Activated naive CD4-positive, alpha-beta T cell treated with anti-CD3 and anti-CD28 coated beads, Interleukin-2, amount 50 U/mL, for 16 hours (primary cell): Measurements from ENCODE around the gene OAS1.
"Not testable (repeated sequence)": the region's sequence is repeated elsewhere in the genome, so short reads cannot be mapped to it uniquely, and the experiment has no call there.

ENCODE experiments used
- DNase-seq: peaks from one replicate; pipeline ENCODE4 v3.0.0-alpha.2; 2020

OAS1 gene

DNA sequence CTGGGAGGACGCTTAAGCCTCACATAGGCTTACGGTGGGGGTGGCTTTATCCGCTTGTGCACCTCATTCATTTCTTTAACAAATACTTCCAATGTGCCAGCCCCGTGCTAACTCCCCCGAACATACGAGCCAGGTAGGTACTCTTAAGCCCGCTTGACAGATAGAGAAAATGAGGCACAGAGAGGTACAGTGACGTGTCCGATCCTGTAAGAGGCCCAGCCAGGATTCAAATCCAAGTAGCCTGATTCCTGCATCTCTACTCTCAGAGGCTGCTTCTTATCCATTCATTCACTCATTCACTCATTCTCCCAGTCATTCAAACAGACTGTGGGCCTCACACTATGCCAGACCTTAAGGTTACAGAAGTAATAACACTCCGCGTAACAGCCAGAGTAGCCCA, 32.0 kb downstream of the OAS1 start:
- no peak for DNase-seq

DNA sequence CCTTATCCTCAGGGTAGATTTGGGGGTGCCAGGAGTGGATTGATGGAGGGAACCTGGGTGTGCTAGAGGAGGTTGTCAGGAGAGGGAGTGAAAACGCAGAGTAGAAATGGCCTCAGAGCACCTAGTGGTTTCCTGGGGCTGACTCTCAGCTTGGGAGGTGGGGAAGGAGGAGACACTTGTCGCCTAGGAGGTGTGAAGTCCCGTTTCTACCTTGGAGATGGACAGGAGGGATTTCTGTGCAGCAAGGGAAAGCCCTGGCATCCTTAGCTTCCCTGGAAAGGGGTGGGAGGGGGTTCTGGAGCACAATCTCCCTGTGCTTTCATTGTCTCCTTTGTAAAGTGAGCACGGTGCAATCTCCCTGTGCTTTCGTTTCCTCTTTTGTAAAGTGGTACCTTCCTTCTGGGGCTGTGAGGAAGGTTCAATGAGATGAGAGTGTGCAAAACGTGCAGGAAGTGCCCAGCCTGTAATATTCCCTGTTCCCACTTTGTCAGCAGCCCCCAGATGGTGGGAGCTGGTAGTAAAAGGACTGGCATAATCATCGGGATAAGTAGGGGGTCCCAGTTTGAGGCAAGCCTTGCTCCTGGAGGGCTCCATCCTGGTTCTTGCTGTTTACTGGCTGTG, 33.1 kb downstream of the OAS1 start:
- DNase-seq: no peak

DNA sequence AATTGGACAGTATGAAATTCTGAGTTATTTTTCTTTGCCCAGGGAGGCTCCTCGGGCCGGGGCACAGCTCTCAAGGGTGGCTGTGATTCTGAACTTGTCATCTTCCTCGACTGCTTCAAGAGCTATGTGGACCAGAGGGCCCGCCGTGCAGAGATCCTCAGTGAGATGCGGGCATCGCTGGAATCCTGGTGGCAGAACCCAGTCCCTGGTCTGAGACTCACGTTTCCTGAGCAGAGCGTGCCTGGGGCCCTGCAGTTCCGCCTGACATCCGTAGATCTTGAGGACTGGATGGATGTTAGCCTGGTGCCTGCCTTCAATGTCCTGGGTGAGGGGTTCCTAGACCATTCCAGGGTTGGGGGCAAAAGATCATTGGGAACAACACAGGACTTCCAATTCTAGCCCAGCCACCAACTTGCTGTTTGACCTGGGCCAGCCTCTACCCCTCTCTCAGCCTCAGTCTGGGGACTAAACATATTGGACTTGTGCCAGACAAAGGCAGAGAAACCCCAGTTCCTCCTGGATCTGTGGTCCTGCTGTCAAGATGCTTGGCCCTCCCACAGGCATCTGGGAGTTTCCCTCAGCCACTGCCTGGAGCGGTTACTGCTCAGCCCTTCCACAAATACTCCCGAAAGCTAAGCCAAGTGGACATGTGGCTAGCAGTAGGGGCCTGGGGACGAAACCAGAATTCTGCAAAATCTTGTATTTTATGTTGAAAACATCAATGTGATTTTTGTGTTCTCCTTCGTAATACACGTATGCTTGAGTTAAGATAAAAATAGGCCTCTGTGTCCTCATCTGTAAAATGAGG, 35.0 kb downstream of the OAS1 start:
- DNase-seq: no peak

DNA sequence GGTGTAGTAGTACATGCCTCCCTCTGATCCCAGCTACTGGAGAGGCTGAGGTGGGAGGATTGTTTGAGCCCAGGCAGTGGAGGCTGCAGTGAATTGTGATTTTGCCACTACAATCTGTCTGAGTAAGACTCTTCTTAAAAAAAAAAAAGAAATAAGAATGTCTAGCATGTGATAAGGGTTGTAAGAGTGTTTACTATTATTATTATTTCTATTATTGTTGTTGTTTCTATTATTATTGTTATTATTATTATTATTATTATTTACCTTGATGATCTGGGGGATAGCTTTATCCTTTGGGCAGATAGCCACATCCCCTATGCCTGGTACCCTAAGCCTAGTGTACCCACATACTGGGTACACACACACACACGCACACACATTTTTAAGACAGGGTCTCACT, 35.8 kb downstream of the OAS1 start:
- DNase-seq: no peak

DNA sequence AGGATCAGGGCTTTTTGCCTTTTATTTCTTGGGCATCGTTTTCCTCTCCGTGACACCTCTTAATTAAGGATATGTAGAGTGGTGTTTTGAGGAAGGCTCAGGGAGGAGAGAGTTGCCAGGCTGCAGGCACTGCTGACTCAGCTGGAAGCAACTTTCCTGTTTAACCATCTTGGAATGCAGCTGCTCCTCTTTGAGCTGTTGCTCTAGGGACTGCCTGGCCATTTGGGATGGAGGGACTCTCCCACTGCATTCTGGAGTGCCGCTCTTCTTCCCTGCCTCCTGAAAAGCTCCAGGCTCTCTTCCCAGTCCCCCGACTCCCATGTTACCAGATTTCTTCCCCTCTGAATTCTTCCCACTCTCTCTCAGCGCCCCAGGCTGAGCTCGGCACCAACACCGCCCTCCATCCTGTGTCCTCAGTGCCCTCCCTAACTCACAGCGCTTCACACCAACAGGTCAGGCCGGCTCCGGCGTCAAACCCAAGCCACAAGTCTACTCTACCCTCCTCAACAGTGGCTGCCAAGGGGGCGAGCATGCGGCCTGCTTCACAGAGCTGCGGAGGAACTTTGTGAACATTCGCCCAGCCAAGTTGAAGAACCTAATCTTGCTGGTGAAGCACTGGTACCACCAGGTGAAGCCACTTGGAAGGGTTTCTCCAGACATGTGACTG, 37.4 kb downstream of the OAS1 start:
- no peak for DNase-seq

DNA sequence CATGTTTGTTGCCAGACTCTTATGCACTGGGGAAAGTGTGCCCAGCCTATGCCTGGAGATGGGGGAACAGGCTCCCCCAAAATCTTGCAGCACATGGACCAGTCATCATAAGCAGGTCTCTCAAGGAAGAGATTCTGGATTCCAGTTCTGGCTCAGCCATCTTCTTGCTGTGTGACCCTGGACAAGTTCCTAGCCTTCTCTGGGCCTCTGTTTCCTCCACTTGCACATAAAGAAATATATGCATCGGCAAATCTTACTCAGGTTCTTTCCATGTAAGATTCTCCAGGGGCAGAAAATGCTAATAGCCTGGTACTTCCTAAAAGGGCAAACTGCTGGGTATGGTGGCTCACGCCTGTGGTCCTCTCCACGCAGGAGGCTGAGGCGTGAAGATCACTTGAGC, 38.8 kb downstream of the OAS1 start:
- DNase-seq: no peak

DNA sequence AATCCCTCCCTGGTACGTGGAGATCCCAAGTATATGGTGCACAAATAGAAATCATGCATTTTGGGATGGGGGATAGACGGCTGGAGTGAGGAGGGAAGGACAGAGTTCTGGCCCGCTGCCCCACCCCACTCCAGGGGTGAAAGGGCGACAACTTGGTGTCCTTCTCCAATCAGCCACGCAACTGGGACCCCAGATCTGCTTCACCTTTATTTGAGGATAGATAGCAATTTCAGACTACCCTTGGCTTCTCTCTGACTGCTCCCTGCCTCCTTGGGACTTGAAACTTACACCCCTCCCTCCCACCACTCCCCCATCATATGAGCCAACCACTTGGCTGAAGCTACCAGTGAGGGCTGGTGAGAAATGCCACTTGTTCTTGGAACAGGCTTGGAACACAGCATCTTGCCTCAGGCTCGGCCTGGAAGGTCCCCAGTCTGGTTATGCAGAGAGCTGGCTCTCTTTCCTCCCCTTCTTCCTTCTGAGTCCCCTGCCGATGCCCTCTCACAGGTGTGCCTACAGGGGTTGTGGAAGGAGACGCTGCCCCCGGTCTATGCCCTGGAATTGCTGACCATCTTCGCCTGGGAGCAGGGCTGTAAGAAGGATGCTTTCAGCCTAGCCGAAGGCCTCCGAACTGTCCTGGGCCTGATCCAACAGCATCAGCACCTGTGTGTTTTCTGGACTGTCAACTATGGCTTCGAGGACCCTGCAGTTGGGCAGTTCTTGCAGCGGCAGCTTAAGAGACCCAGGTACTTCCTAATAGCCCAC, 39.7 kb downstream of the OAS1 start:
- no peak for DNase-seq

DNA sequence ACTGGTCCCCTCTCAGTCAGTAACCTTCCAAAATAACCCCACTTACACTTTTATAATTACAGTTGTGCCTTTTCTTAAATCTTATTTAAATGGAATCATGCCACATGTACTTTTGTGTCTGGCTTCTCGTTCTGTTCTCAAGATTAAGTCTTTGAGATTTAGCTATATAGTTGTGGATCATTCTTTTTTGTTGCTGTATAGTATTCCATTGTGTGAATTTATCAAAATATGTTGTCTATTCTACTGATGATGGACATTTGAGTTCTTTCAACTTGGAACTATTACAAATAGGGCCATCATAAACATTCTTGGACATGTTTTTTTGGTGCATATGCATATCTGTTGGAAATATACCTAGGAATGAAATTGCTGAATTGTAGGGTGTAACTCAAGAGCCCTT, 40.6 kb downstream of the OAS1 start:
- DNase-seq: no peak

DNA sequence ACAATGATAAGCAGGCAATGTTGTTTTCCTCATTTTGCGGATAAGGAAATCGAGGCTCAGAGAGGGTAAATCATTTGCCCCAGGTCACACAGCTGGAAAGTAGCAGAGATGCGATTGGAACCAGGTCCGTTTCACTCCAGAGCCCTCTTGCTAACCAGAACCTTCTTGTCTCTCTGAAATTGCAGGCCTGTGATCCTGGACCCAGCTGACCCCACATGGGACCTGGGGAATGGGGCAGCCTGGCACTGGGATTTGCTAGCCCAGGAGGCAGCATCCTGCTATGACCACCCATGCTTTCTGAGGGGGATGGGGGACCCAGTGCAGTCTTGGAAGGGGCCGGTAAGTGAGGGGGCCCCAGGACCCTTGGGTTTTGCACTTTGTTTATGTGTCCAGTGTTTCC, 41.0 kb downstream of the OAS1 start:
- DNase-seq: no peak

DNA sequence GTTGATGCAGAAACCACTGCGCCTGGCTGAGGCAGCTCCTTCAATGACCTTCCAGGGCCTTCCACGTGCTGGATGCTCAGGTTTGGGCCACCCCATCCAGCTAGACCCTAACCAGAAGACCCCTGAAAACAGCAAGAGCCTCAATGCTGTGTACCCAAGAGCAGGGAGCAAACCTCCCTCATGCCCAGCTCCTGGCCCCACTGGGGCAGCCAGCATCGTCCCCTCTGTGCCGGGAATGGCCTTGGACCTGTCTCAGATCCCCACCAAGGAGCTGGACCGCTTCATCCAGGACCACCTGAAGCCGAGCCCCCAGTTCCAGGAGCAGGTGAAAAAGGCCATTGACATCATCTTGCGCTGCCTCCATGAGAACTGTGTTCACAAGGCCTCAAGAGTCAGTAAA, 42.0 kb downstream of the OAS1 start:
- no peak for DNase-seq

DNA sequence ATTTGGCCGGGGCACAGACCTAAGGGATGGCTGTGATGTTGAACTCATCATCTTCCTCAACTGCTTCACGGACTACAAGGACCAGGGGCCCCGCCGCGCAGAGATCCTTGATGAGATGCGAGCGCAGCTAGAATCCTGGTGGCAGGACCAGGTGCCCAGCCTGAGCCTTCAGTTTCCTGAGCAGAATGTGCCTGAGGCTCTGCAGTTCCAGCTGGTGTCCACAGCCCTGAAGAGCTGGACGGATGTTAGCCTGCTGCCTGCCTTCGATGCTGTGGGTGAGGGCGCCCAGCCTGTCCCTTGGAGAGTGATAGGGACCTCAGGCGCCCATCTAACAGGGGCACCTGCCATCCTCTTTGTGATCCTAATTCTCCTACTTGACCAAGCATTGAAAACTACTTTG, 43.9 kb downstream of the OAS1 start:
- DNase-seq: no peak

DNA sequence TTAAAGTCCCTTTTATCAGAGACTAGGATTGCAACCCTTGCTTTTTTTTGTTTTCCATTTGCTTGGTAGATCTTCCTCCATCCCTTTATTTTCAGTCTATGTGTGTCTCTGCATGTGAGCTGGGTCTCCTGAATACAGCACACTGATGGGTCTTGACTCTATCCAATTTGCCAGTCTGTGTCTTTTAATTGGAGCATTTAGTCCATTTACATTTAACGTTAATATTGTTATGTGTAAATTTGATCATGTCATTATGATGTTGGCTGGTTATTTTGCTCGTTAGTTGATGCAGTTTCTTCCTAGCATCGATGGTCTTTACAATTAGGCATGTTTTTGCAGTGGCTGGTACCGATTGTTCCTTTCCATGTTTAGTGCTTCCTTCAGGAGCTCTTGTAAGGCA, 50.4 kb downstream of the OAS1 start:
- not testable (repeated sequence) for DNase-seq

DNA sequence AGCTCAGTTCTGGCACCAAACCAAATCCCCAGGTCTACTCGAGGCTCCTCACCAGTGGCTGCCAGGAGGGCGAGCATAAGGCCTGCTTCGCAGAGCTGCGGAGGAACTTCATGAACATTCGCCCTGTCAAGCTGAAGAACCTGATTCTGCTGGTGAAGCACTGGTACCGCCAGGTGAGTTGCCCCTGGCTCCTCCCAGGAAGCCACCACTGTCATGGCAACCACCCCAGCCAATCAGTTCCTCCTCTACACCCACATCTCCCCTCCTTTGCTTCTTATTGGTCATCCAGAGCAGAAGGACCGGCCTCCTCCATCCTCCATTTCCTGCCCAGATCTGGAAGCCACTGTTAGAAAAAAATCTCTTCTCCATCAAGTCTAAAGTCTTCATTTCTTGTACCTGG, 54.3 kb downstream of the OAS1 start:
- no peak for DNase-seq

DNA sequence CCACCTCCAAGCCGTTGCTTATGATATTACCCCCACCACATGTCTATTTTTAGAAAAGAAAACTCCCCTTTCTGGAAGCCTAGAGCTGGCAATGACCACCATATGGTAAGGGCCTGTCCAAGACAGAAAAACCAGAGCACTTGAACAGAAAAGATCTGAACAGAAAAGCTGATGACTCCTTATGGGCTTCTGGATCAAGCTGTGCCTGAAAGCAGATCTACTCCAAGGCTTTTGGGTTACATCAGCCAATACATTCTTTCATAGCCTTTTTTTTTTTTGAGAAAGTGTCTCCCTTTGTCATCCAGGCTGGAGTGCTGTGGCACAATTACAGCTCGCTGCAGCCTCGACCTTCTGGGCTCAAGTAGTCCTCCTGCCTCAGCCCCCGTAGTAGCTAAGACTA, 54.8 kb downstream of the OAS1 start:
- no peak for DNase-seq

DNA sequence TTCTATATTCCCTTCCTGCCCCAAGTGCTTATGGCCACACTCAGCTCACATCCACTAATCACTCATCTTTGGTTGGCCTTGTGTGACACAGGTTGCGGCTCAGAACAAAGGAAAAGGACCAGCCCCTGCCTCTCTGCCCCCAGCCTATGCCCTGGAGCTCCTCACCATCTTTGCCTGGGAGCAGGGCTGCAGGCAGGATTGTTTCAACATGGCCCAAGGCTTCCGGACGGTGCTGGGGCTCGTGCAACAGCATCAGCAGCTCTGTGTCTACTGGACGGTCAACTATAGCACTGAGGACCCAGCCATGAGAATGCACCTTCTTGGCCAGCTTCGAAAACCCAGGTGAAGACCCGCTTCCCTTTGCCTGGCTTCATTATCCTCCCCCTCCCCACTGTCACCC, 55.8 kb downstream of the OAS1 start:
- no peak for DNase-seq

DNA sequence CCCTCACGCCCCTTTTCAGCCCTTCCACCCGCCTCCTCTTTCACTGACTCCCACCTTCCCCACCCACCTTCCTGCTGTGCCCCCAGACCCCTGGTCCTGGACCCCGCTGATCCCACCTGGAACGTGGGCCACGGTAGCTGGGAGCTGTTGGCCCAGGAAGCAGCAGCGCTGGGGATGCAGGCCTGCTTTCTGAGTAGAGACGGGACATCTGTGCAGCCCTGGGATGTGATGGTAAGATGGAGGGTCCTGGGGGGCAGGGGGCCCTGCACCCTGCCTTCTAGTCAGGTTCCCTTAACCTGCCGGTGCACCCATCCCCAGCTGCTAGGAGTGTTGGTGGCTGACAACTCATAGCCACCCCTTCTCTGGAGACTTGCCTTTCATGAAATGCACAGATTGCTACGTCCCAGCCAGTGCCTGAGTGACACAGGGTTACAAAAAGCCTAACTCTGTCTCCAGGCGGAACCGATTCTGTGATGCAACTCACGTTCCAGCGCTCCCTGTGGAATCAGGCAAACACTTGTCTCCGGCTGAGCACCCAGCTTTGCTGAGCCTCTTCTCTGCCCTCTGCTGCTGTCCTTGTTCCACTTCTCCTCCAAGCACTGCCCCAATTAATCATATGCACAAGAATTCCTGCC, 56.6 kb downstream of the OAS1 start:
- no peak for DNase-seq

DNA sequence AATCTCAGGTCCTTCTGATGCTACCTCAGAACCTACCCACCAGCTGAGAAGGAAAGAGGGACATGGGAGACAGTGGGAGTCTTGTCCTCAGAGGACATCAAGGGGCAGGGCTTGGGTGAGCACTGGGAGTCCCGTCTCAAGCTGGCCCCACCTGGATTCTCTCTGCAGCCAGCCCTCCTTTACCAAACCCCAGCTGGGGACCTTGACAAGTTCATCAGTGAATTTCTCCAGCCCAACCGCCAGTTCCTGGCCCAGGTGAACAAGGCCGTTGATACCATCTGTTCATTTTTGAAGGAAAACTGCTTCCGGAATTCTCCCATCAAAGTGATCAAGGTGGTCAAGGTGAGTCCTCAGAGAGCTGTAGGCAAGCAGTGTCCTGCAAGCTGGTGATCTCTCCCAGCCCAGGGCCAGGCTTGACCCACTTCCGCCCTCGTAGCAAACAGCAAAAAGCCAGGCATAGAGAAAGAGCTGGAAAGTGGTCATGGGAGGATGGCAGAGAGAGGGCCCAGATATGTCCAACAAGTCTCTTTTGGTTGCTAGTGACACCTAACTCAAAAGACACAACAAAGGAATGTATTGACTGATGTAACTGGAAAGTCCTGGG, 57.4 kb downstream of the OAS1 start:
- no peak for DNase-seq

DNA sequence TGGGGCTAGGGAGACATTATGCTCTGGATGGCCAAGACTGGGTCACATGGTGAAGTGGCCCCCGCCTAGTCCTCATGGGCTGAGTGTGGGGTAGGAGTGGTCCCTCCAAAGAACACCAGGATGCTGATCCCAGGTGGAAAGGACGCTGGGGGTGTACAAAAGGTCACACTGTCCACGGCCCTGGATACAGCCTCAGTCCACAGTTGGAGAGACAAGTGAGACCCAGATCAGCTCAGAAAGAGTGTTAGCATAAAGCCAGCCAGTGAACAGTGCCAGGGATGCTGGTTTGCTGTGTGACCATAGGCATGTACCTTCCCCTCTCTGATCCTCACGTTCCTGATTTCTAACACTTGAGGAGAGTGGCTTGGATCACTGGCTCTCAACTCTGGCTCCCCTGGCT, 58.2 kb downstream of the OAS1 start:
- no peak for DNase-seq

DNA sequence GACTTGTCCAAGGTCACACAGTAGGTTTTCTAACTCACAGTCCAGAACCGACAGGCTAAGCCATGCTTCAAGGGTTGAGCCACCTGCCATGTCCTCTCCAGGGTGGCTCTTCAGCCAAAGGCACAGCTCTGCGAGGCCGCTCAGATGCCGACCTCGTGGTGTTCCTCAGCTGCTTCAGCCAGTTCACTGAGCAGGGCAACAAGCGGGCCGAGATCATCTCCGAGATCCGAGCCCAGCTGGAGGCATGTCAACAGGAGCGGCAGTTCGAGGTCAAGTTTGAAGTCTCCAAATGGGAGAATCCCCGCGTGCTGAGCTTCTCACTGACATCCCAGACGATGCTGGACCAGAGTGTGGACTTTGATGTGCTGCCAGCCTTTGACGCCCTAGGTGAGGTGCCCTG, 58.9 kb downstream of the OAS1 start:
- DNase-seq: no peak

DNA sequence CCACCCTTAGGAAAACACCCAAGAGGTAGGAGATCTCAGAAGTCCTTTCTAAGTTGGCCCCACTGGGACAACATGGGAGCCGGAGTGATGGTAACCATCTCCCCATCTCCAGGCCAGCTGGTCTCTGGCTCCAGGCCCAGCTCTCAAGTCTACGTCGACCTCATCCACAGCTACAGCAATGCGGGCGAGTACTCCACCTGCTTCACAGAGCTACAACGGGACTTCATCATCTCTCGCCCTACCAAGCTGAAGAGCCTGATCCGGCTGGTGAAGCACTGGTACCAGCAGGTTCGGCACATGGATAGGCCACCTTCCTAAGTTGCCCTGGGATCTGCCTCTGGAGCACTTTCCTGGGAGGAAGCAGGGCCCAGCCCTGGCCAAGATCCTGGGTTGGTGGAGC, 60.5 kb downstream of the OAS1 start:
- no peak for DNase-seq

DNA sequence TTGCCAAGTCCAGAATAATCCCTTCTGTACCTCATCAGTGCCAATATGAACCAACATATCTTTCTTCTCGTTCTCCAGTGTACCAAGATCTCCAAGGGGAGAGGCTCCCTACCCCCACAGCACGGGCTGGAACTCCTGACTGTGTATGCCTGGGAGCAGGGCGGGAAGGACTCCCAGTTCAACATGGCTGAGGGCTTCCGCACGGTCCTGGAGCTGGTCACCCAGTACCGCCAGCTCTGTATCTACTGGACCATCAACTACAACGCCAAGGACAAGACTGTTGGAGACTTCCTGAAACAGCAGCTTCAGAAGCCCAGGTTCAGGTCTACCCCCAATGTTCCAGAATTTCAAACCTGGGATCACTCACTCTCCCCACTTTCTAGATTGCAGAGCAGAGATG, 61.1 kb downstream of the OAS1 start:
- no peak for DNase-seq
